Hematopoietic multipotent progenitor cell treated with erythropoietin and hydrocortisone succinate and interleukin-3 and kit ligand, for 15 days (in vitro differentiated cells): ENCODE data around the gene NUMB.

ENCODE experiments used
- DNase-seq: peaks from one replicate; pipeline ENCODE4 v3.0.0-alpha.2; 2015; ENCODE audit warnings: low spot score

The NUMB gene

GRCh38 chr14:73231981-73232851, 226.1 kb downstream of the NUMB start:
- DNase-seq: no peak

- DNase-seq: no peak
Observed at GRCh38 chr14:73230051-73230450, 228.3 kb downstream of the NUMB start.

- DNase-seq: no peak
Observed at GRCh38 chr14:73227812-73228781, 230.2 kb downstream of the NUMB start.

- DNase-seq: no peak
Observed at GRCh38 chr14:73225496-73225895, 232.8 kb downstream of the NUMB start.
